ENCODE results near the gene DAP.

- TF ChIP-seq POLR2A (IDR thresholded peaks at IDR 0.05) = no peak
- TF ChIP-seq, protein P1, sequence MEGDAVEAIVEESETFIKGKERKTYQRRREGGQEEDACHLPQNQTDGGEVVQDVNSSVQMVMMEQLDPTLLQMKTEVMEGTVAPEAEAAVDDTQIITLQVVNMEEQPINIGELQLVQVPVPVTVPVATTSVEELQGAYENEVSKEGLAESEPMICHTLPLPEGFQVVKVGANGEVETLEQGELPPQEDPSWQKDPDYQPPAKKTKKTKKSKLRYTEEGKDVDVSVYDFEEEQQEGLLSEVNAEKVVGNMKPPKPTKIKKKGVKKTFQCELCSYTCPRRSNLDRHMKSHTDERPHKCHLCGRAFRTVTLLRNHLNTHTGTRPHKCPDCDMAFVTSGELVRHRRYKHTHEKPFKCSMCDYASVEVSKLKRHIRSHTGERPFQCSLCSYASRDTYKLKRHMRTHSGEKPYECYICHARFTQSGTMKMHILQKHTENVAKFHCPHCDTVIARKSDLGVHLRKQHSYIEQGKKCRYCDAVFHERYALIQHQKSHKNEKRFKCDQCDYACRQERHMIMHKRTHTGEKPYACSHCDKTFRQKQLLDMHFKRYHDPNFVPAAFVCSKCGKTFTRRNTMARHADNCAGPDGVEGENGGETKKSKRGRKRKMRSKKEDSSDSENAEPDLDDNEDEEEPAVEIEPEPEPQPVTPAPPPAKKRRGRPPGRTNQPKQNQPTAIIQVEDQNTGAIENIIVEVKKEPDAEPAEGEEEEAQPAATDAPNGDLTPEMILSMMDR (IDR thresholded peaks at IDR 0.05) = no peak
These were observed 80.1 kb downstream of the DAP start for GRCh38 chr5:10680876-10681481.

Measured in adrenal gland (tissue), 5 donors.